LNCaP clone FGC (cell line): ENCODE data around the gene GRIP2.

ENCODE experiments used
- DNase-seq: peaks from one replicate; pipeline ENCODE4 v3.0.0-alpha.2; 2011; ENCODE audit warnings: low read depth
- H3K4me3 ChIP-seq: 2 replicates; pipeline ENCODE4 v1.5.1; 2011; ENCODE audit warnings: mild to moderate bottlenecking, low read depth, low read length, control low read depth
- CTCF ChIP-seq: IDR thresholded peaks from 2 replicates; pipeline ENCODE4 v1.5.1; 2012; ENCODE audit warnings: mild to moderate bottlenecking; ENCODE audit not compliant: control insufficient read depth, insufficient read depth; ENCODE audit errors: extremely low read depth

The GRIP2 gene

GRCh38 chr3:14539742-14540491 is at the start of gene GRIP2:
GRIP2 (minus strand) TSS chr3:14540342; CDS start chr3:14540308, 34 bp downstream.
- no peak within 1 kb of the TSS for H3K4me3 ChIP-seq
- TF ChIP-seq CTCF: no peak
- no peak for DNase-seq

GRCh38 chr3:14588425-14589112 is 48.4 kb upstream of the GRIP2 start:
- no peak overlapping the region for H3K4me3 ChIP-seq
- no peak for TF ChIP-seq CTCF
- DNase-seq: no peak

GRCh38 chr3:14587740-14588360 is 47.7 kb upstream of the GRIP2 start:
- DNase-seq: no peak
- no peak for TF ChIP-seq CTCF
- H3K4me3 ChIP-seq: no peak overlapping the region

GRCh38 chr3:14586611-14587010 is 46.5 kb upstream of the GRIP2 start:
- DNase-seq: no peak
- no peak for TF ChIP-seq CTCF
- no peak overlapping the region for H3K4me3 ChIP-seq

GRCh38 chr3:14583548-14584091 is 43.5 kb upstream of the GRIP2 start:
- H3K4me3 ChIP-seq: no peak overlapping the region
- TF ChIP-seq CTCF: no peak
- DNase-seq: no peak

GRCh38 chr3:14582045-14582410 is 41.9 kb upstream of the GRIP2 start:
- no peak for TF ChIP-seq CTCF

More at GRCh38 chr3:14582045-14582410, 41.9 kb upstream of the GRIP2 start:
- no peak overlapping the region for H3K4me3 ChIP-seq
- no peak for DNase-seq
